H1 (cell line): ENCODE measurements around the gene EXOSC5. TPM values are rescaled to one million over a fixed set of nuclear protein-coding genes. Genes with fewer than 3 reads are reported as not detected.

ENCODE experiments used
- CTCF ChIA-PET: fragments of 300-600 bp; sonication (Branson Sonifier 250); formaldehyde crosslinking; loops from one replicate; lab custom pipeline; 2021; ENCODE audit not compliant: partially characterized antibody; lab: Charles Lee
- POLR2A ChIA-PET: fragments of 300-600 bp; sonication (Branson Sonifier 250); formaldehyde crosslinking; loops from one replicate; lab custom pipeline; 2021; ENCODE audit warnings: inconsistent platforms; ENCODE audit not compliant: partially characterized antibody; lab: Charles Lee
- DNase-seq, 2 experiments: peaks; one replicate each; pipeline versions ENCODE4 v3.0.0 to v3.0.0-alpha.2; 2010 to 2022; ENCODE audit warnings: low spot score in 2 of 2, low read depth in 1 of 2, mixed read lengths in 1 of 2
- FAIRE-seq: peaks from 2 replicates; lab custom pipeline; 2011; peaks lifted over from hg19 to GRCh38; lab: Jason Lieb, UNC
- H2AFZ ChIP-seq: 2 replicates; pipeline ENCODE4 v1.8.1; 2012; ENCODE audit warnings: low read length, inconsistent platforms
- H2AK5ac ChIP-seq: 2 replicates; pipeline ENCODE4 v1.6.1; 2013; ENCODE audit warnings: low read depth, low read length
- H2BK120ac ChIP-seq: replicated peaks from 2 replicates; pipeline ENCODE3; 2013; ENCODE audit warnings: low read depth, low read length, inconsistent platforms
- H2BK12ac ChIP-seq: 2 replicates; pipeline ENCODE4 v1.6.1; 2013; ENCODE audit warnings: low read depth, low read length
- H2BK15ac ChIP-seq: 2 replicates; pipeline ENCODE4 v1.6.1; 2013; ENCODE audit warnings: low read length
- H2BK20ac ChIP-seq: 2 replicates; pipeline ENCODE4 v1.6.1; 2013; ENCODE audit warnings: low read length
- H2BK5ac ChIP-seq: 2 replicates; pipeline ENCODE4 v1.6.1; 2013; ENCODE audit warnings: low read depth, low read length
- H3K14ac ChIP-seq: 2 replicates; pipeline ENCODE4 v1.6.1; 2013; ENCODE audit warnings: inconsistent platforms; ENCODE audit not compliant: insufficient read length
- H3K18ac ChIP-seq: 2 replicates; pipeline ENCODE4 v1.6.1; 2013; ENCODE audit warnings: low read length; ENCODE audit errors: extremely low read depth
- H3K23ac ChIP-seq: 2 replicates; pipeline ENCODE4 v1.6.1; 2013; ENCODE audit warnings: inconsistent platforms; ENCODE audit not compliant: insufficient read length
- H3K23me2 ChIP-seq: 2 replicates; pipeline ENCODE4 v1.6.1; 2013; ENCODE audit warnings: low read depth, low read length
- H3K27ac ChIP-seq: 2 replicates; pipeline ENCODE4 v1.6.1; 2011; ENCODE audit warnings: low read depth, low read length, inconsistent platforms
- H3K27me3 ChIP-seq, 4 experiments: replicated peaks in 1 of 4; 1 replicate in 1 of 4; 2 replicates in 3 of 4; pipeline versions ENCODE4 v1.6.1 to v1.8.1; 2011 to 2013; ENCODE audit warnings: low read length in 3 of 4, mild to moderate bottlenecking in 3 of 4, inconsistent platforms in 2 of 4, mixed read lengths in 2 of 4, moderate library complexity in 1 of 4; ENCODE audit not compliant: control insufficient read depth in 3 of 4, insufficient read depth in 3 of 4; ENCODE audit errors: extremely low read depth in 1 of 4
- H3K36me3 ChIP-seq, 4 experiments: 2 replicates each; pipeline versions ENCODE4 v1.6.1 to v1.8.1; 2011 to 2013; ENCODE audit warnings: mild to moderate bottlenecking in 4 of 4, low read length in 3 of 4, moderate library complexity in 2 of 4, control low read depth in 1 of 4, inconsistent platforms in 1 of 4; ENCODE audit not compliant: insufficient read depth in 4 of 4, control insufficient read depth in 2 of 4
- H3K4ac ChIP-seq: replicated peaks from 2 replicates; pipeline ENCODE3; 2013; ENCODE audit warnings: low read length, low read depth, mixed read lengths, inconsistent platforms; ENCODE audit not compliant: insufficient read length
- H3K4me1 ChIP-seq, 4 experiments: replicated peaks in 1 of 4; 1 replicate in 1 of 4; 2 replicates in 3 of 4; pipeline versions ENCODE4 v1.6.1 to v1.8.1; 2011 to 2013; ENCODE audit warnings: low read length in 3 of 4, inconsistent platforms in 2 of 4, mixed read lengths in 1 of 4; ENCODE audit not compliant: insufficient read depth in 4 of 4, control insufficient read depth in 3 of 4
- H3K4me2 ChIP-seq, 2 experiments: 2 replicates each; pipeline versions ENCODE4 v1.6.1 to v1.8.1; 2011 to 2013; ENCODE audit warnings: low read depth in 2 of 2, low read length in 2 of 2, control low read depth in 1 of 2, inconsistent platforms in 1 of 2, mild to moderate bottlenecking in 1 of 2; ENCODE audit not compliant: insufficient read depth in 1 of 2
- H3K4me3 ChIP-seq, 4 experiments: fragments of 200-600, 300-600 bp in 1 of 4; sonication (generic), shearing (Covaris generic), sonication (Bioruptor Twin) in 1 of 4; 2 replicates each; pipeline versions ENCODE4 v1.5.1 to v1.8.1; 2011 to 2016; ENCODE audit warnings: low read length in 4 of 4, low read depth in 3 of 4, control low read depth in 2 of 4, inconsistent platforms in 2 of 4, mild to moderate bottlenecking in 2 of 4, mixed read lengths in 1 of 4, moderate library complexity in 1 of 4; ENCODE audit not compliant: insufficient read depth in 2 of 4; ENCODE audit errors: extremely low read depth in 1 of 4
- H3K56ac ChIP-seq: replicated peaks from 2 replicates; pipeline ENCODE3; 2013; ENCODE audit warnings: low read depth, mild to moderate bottlenecking, mixed read lengths, low read length, inconsistent platforms; ENCODE audit not compliant: insufficient read length
- H3K79me1 ChIP-seq: 2 replicates; pipeline ENCODE4 v1.6.1; 2013; ENCODE audit warnings: low read depth, low read length, control low read depth
- H3K79me2 ChIP-seq, 2 experiments: 2 replicates each; pipeline versions ENCODE4 v1.6.1 to v1.8.1; 2012 to 2013; ENCODE audit warnings: low read length in 2 of 2, mild to moderate bottlenecking in 2 of 2, inconsistent platforms in 1 of 2; ENCODE audit not compliant: insufficient read depth in 2 of 2, control insufficient read depth in 1 of 2
- H3K9ac ChIP-seq, 4 experiments: replicated peaks in 1 of 4; 1 replicate in 1 of 4; 2 replicates in 3 of 4; pipeline versions ENCODE4 v1.6.1 to v1.8.1; 2011 to 2013; ENCODE audit warnings: low read depth in 3 of 4, low read length in 3 of 4, control low read depth in 2 of 4, mild to moderate bottlenecking in 2 of 4, moderate library complexity in 2 of 4, inconsistent platforms in 1 of 4; ENCODE audit errors: extremely low read depth in 1 of 4
- H3K9me3 ChIP-seq, 2 experiments: 2 replicates each; pipeline versions ENCODE4 v1.6.1 to v1.8.1; 2012 to 2013; ENCODE audit warnings: mild to moderate bottlenecking in 2 of 2, moderate library complexity in 2 of 2, control low read depth in 1 of 2, inconsistent platforms in 1 of 2, low read depth in 1 of 2, low read length in 1 of 2, mixed read lengths in 1 of 2; ENCODE audit not compliant: insufficient read depth in 2 of 2
- H4K20me1 ChIP-seq, 2 experiments: replicated peaks in 1 of 2; 2 replicates each; pipeline versions ENCODE3 to v1.8.1; 2011 to 2013; ENCODE audit warnings: inconsistent platforms in 2 of 2, low read length in 2 of 2, mild to moderate bottlenecking in 1 of 2; ENCODE audit not compliant: insufficient read depth in 2 of 2, control insufficient read depth in 1 of 2
- H4K5ac ChIP-seq: 2 replicates; pipeline ENCODE4 v1.6.1; 2013; ENCODE audit warnings: low read length, low read depth, mixed read lengths, inconsistent platforms; ENCODE audit not compliant: insufficient read length
- H4K8ac ChIP-seq: 2 replicates; pipeline ENCODE4 v1.8.0; 2013; ENCODE audit warnings: mild to moderate bottlenecking, moderate library complexity, low read length, inconsistent platforms; ENCODE audit not compliant: insufficient read depth; ENCODE audit errors: extremely low read depth
- H4K91ac ChIP-seq: replicated peaks from 2 replicates; pipeline ENCODE3; 2013; ENCODE audit warnings: low read length, mixed read lengths, inconsistent platforms; ENCODE audit not compliant: insufficient read length
- ASH2L ChIP-seq: fragments of 200-600, 300-600 bp; sonication (generic); IDR thresholded peaks from one replicate; pipeline ENCODE4 v1.7.1; 2017; ENCODE audit warnings: low read length
- KDM4A ChIP-seq: IDR thresholded peaks from one replicate; pipeline ENCODE4 v1.7.1; 2012; ENCODE audit warnings: low read depth, mild to moderate bottlenecking, moderate library complexity, low read length, inconsistent platforms; ENCODE audit not compliant: severe bottlenecking
- SIX5 ChIP-seq: IDR thresholded peaks from 2 replicates; pipeline ENCODE4 v1.6.1; 2011; ENCODE audit warnings: mild to moderate bottlenecking, low read depth, low read length
- SP1 ChIP-seq: IDR thresholded peaks from 2 replicates; pipeline ENCODE4 v1.6.1; 2011; ENCODE audit warnings: low read depth, low read length
- TAF7 ChIP-seq: optimal IDR thresholded peaks from 2 replicates; pipeline ENCODE3; 2011; ENCODE audit warnings: low read depth, mild to moderate bottlenecking, inconsistent platforms, low read length, moderate library complexity, borderline replicate concordance
- TEAD4 ChIP-seq: IDR thresholded peaks from 2 replicates; pipeline ENCODE4 v1.6.1; 2012; ENCODE audit warnings: low read depth, low read length, inconsistent platforms, mixed read lengths
- WGBS, 2 experiments: shearing (Covaris generic) in 1 of 2; methylation state at CpG; one replicate each; pipeline versions ENCODE4 v1.1.6 to v1.1.7; 2013 to 2015; ENCODE audit warnings: low lambda C conversion rate in 2 of 2, mixed read lengths in 2 of 2, inconsistent platforms in 1 of 2, low coverage in 1 of 2, missing lambda C conversion rate in 1 of 2; ENCODE audit not compliant: insufficient replicate concordance in 2 of 2, insufficient coverage in 1 of 2, insufficient read length in 1 of 2; ENCODE audit errors: extremely low coverage in 1 of 2, missing lambda C conversion rate in 1 of 2; 5-methylcytosine and 5-hydroxymethylcytosine counted together
- polyA plus RNA-seq, 7 experiments: library from polyadenylated mRNA; depleted of rRNA in 3 of 7; stranded (reverse) in 5 of 7; unstranded in 2 of 7; fragments of >200 nt in 5 of 7; fragments of 200-250 nt in 2 of 7; gene quantifications; 1 replicate in 5 of 7; 2 replicates in 1 of 7; 4 replicates in 1 of 7; pipeline versions ENCODE4 v1.2.1 to v1.2.3, GENCODE V29; 2011 to 2013; ENCODE audit warnings: missing spikeins in 2 of 7, mixed read lengths in 2 of 7
- total RNA-seq: library from RNA; stranded (reverse); fragmentation: NEBNext Ultra II Directional; extraction: Animal tissue kit (Norgen Biotek cat#: 25700); gene quantifications from 2 replicates; pipeline ENCODE4 v1.2.1, GENCODE V29; 2021
- TF ChIP-seq, protein P1 (sequence below): IDR thresholded peaks from 2 replicates; pipeline ENCODE4 v1.6.1; 2011; ENCODE audit warnings: low read length, improper control_type of control experiment
- TF ChIP-seq, protein P2 (sequence below): IDR thresholded peaks from 2 replicates; pipeline ENCODE4 v1.6.1; 2011; ENCODE audit warnings: low read depth, mild to moderate bottlenecking, low read length; ENCODE audit not compliant: insufficient read depth
- TF ChIP-seq, protein P3 (sequence below): IDR thresholded peaks from 2 replicates; pipeline ENCODE4 v1.6.1; 2012; ENCODE audit warnings: inconsistent platforms

EXOSC5 gene
- total and polyA plus RNA-seq, 2 of the 8 experiments (the other 6 are each of a cell fraction or from before 2014, with no cell fraction given), result 56.2 to 92.8 TPM

DNA sequence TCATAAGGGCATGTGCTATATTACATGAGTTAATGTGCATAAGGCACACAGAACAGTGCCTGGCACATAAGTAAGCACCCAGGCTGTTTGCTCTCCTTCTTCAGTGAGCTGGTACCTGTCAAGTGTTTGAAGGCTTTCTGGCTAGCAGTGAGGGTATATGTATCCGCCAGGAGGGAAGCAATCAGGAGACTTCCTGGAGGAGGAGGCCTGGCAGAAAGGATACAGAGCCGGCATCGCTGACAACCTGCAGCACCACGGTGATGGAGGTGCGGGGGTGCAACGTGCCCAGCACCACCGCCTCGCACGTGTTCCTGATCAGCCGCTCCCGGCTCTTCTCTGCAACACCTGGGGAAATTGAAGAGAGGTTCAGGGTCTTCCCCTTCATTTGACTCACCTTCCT, 5.5 kb downstream of the EXOSC5 start:
- H3K9ac ChIP-seq, result no peak overlapping the region
- H3K27ac ChIP-seq, result no peak overlapping the region
- no peaks in the 10 kb centered on the region for H3K9me3 ChIP-seq
- H4K5ac ChIP-seq, result no peak overlapping the region
- H3K36me3 ChIP-seq, result peaks cover 6 to 25% (median 22%) of the 10 kb centered on the region in 4 experiments; a peak in 7 of 8 replicates
- H2AFZ ChIP-seq, result no peak overlapping the region
- peaks cover 0 to 6% of the 10 kb centered on the region in 2 experiments for H4K20me1 ChIP-seq
- H2AK5ac ChIP-seq, result no peak overlapping the region
- H4K8ac ChIP-seq, result no peak overlapping the region
- H2BK15ac ChIP-seq, result no peak overlapping the region
- DNase-seq, result no peak
- H3K79me2 ChIP-seq, result peaks cover 0 to 14% of the 10 kb centered on the region in 2 experiments; a peak in 1 of 4 replicates
- no peaks in the 10 kb centered on the region for H3K27me3 ChIP-seq
- ChIA-PET POLR2A (interaction anchor here (1.5 to 1.8 kb wide), 2 partner anchors 13 to 15 kb away, joined by 5 to 7 read pairs; partner anchors contain the start of gene TMEM91), CTCF (no interaction called here)
- H2BK120ac ChIP-seq, result no peak overlapping the region
- no peak overlapping the region for H3K4me2 ChIP-seq
- H3K23ac ChIP-seq, result no peak overlapping the region
- H3K4me1 ChIP-seq, result no peaks in the 10 kb centered on the region
- H3K4me3 ChIP-seq, result no peak overlapping the region
- no peak overlapping the region for H3K4ac ChIP-seq
- 88% methylated on average over 11 of the region's 11 CpGs; no CpG with 5 or more reads in 1 of the 2 experiments for WGBS, 2 experiments
- FAIRE-seq, result no peak
- no peak overlapping the region for H3K14ac ChIP-seq
- no peak overlapping the region for H3K56ac ChIP-seq
- H2BK20ac ChIP-seq, result no peak overlapping the region
- no peak overlapping the region for H4K91ac ChIP-seq
- no peaks in the 10 kb centered on the region; the same call in 1 of the 2 replicates for H3K79me1 ChIP-seq
- H3K23me2 ChIP-seq, result no peaks in the 10 kb centered on the region
- H2BK12ac ChIP-seq, result no peak overlapping the region
- H3K18ac ChIP-seq, result no peak overlapping the region
- no peak overlapping the region for H2BK5ac ChIP-seq
- TF ChIP-seq SP1 (no peak), TAF7 (no peak), KDM4A (no peak), SIX5 (no peak), TEAD4 (no peak), ASH2L (no peak)
- TF ChIP-seq, protein P1, sequence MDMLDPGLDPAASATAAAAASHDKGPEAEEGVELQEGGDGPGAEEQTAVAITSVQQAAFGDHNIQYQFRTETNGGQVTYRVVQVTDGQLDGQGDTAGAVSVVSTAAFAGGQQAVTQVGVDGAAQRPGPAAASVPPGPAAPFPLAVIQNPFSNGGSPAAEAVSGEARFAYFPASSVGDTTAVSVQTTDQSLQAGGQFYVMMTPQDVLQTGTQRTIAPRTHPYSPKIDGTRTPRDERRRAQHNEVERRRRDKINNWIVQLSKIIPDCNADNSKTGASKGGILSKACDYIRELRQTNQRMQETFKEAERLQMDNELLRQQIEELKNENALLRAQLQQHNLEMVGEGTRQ, result no peak
- TF ChIP-seq, protein P2, sequence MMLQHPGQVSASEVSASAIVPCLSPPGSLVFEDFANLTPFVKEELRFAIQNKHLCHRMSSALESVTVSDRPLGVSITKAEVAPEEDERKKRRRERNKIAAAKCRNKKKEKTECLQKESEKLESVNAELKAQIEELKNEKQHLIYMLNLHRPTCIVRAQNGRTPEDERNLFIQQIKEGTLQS, result no peak
- TF ChIP-seq, protein P3, sequence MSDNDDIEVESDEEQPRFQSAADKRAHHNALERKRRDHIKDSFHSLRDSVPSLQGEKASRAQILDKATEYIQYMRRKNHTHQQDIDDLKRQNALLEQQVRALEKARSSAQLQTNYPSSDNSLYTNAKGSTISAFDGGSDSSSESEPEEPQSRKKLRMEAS, result no peak
